Measurements from ENCODE around the gene NVL. TPM values are rescaled to one million over a fixed set of nuclear protein-coding genes. Genes with fewer than 3 reads are reported as not detected.

Gene NVL
- total RNA-seq, 1 experiment from 2014 or later, result 33.4 TPM

GRCh38 chr1:224199679-224200078, 130.3 kb downstream of the NVL start:
- Mint-ChIP-seq H3K27ac (no peak overlapping the region), H3K36me3 (0 out of 2 replicates have a peak, but pooled peaks cover 2% of the 10 kb centered on the region), H3K27me3 (ENCODE audit: low read depth) (no peaks in the 10 kb centered on the region), H3K4me3 (no peak overlapping the region), H3K9me3 (no peaks in the 10 kb centered on the region), H3K4me1 (peaks cover 16% of the 10 kb centered on the region)
- DNase-seq (ENCODE audit: low spot score) (no peak), ATAC-seq (no peak)
- ChIA-PET CTCF (interaction anchor here (0.6 kb wide), 1 partner anchor 47 kb away, joined by 3 read pairs; no protein-coding TSS in a partner anchor), POLR2A (interaction anchor here (0.6 kb wide), 1 partner anchor 78 kb away, joined by 7 read pairs; no protein-coding TSS in a partner anchor)
- TF ChIP-seq SOX15 (CRISPR knock-in tag; IDR thresholded peaks at IDR 0.05) (no peak), SMAD4 (CRISPR knock-in tag; IDR thresholded peaks at IDR 0.05) (no peak), ERG (CRISPR knock-in tag; IDR thresholded peaks at IDR 0.05) (no peak), ZSCAN18 (CRISPR knock-in tag; IDR thresholded peaks at IDR 0.05) (no peak), CBFB (CRISPR knock-in tag; IDR thresholded peaks at IDR 0.05; ENCODE audit: low read depth) (no peak), ZNF423 (CRISPR knock-in tag; IDR thresholded peaks at IDR 0.05) (no peak), TEAD1 (CRISPR knock-in tag; IDR thresholded peaks at IDR 0.05) (no peak), AFF4 (CRISPR knock-in tag; IDR thresholded peaks at IDR 0.05; ENCODE audit: borderline replicate concordance) (no peak), ZNF317 (CRISPR knock-in tag; IDR thresholded peaks at IDR 0.05; ENCODE audit: borderline replicate concordance, low read depth) (no peak), OVOL2 (CRISPR knock-in tag; IDR thresholded peaks at IDR 0.05; ENCODE audit: borderline replicate concordance) (no peak), CREB1 (CRISPR knock-in tag; IDR thresholded peaks at IDR 0.05) (no peak), PRRX2 (CRISPR knock-in tag; IDR thresholded peaks at IDR 0.05) (no peak), TCF7 (CRISPR knock-in tag; IDR thresholded peaks at IDR 0.05; ENCODE audit: low read depth) (no peak), ZNF671 (CRISPR knock-in tag; IDR thresholded peaks at IDR 0.05) (no peak), ZNF219 (CRISPR knock-in tag; IDR thresholded peaks at IDR 0.05; ENCODE audit: borderline replicate concordance) (no peak)

- ATAC-seq, result no peak
- no peaks in the 10 kb centered on the region for H3K27me3 Mint-ChIP-seq (ENCODE audit: low read depth)
- peak overlapping the region; percentile 42; the same call in 1 of the 2 replicates for H3K27ac Mint-ChIP-seq
- H3K9me3 Mint-ChIP-seq, result peaks cover 4% of the 10 kb centered on the region; the same call in 1 of the 2 replicates
- H3K4me3 Mint-ChIP-seq, result no peak overlapping the region
- ChIA-PET CTCF (no interaction called here), POLR2A (interaction anchor here (0.7 kb wide), 1 partner anchor 11 kb away, joined by 5 read pairs; no protein-coding TSS in a partner anchor)
- no peak for DNase-seq (ENCODE audit: low spot score)
- peaks cover 8% of the 10 kb centered on the region for H3K36me3 Mint-ChIP-seq
- peaks cover 15% of the 10 kb centered on the region for H3K4me1 Mint-ChIP-seq
- no peak for TF ChIP-seq ARID4B (CRISPR knock-in tag; IDR thresholded peaks at IDR 0.05; ENCODE audit: borderline replicate concordance)
- no peak for TF ChIP-seq IRF1 (CRISPR knock-in tag; IDR thresholded peaks at IDR 0.05)
- no peak for TF ChIP-seq TEAD4 (CRISPR knock-in tag; IDR thresholded peaks at IDR 0.05)
- TF ChIP-seq RELA (CRISPR knock-in tag; IDR thresholded peaks at IDR 0.05; ENCODE audit: borderline replicate concordance), result no peak
- TF ChIP-seq GRHL2 (CRISPR knock-in tag; IDR thresholded peaks at IDR 0.05; ENCODE audit: insufficient replicate concordance, severe bottlenecking), result no peak
- TF ChIP-seq ZNF416 (CRISPR knock-in tag; IDR thresholded peaks at IDR 0.05), result no peak
- TF ChIP-seq E2F5 (CRISPR knock-in tag; IDR thresholded peaks at IDR 0.05), result no peak
- no peak for TF ChIP-seq PRRX2 (CRISPR knock-in tag; IDR thresholded peaks at IDR 0.05)
- no peak for TF ChIP-seq MYBL2 (CRISPR knock-in tag; IDR thresholded peaks at IDR 0.05)
- TF ChIP-seq SOX15 (CRISPR knock-in tag; IDR thresholded peaks at IDR 0.05), result no peak
- TF ChIP-seq MAX (CRISPR knock-in tag; IDR thresholded peaks at IDR 0.05), result no peak
Measured at GRCh38 chr1:224198572-224198971, 131.4 kb downstream of the NVL start.

Data from WTC11 (cell line).